GM18498 (cell line): ENCODE data around the gene CORO2B.

Source experiments
- ATAC-seq: cut with Tn5 transposase; IDR thresholded peaks from one replicate; pipeline ENCODE4 v1.9.1; 2021; ENCODE audit warnings: mild to moderate bottlenecking, moderate library complexity; ENCODE audit not compliant: unreplicated experiment

The CORO2B gene

DNA sequence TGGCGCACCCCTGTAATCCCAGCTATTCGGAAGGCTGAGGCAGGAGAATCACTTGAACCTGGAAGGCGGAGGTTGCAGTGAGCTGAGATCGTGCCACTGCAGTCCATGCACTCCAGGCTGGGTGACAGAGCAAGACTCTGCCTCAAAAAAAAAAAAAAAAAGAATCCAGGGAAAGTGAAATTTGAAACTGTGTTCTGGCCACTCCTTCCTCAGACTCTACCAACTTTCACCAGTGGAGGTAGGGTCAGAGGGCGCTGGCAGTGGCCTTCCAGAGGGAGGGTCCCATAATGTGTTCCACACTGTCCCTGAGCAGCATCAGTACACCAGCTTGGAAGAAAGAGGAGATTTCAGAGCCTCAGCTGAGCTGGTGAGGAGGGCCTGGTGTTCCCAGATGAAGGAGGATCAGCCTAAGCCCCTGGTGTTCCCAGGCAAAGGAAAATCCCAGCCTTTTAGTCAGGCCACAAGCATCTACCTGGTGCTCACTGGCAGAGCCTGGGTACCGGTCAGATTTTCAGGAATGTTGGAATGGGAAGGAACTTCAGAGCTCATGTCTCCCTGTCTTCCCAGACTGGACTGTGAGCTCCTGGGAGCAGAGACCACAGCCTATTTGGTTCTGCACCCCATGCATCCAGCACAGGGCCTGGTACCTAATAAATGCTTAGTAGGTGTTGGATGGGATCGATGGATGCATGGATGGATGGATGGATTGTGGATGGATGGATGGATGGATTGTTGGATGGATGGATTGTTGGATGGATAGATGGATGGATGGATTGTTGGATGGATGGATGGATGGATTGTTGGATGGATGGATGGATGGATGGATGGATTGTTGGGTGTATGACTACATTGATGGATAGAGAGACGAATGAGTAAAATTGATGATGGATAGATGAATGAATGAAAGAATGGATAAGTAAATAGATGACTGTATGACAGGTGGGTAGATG is 117.9 kb downstream of the CORO2B start:
- ATAC-seq, result no peak

DNA sequence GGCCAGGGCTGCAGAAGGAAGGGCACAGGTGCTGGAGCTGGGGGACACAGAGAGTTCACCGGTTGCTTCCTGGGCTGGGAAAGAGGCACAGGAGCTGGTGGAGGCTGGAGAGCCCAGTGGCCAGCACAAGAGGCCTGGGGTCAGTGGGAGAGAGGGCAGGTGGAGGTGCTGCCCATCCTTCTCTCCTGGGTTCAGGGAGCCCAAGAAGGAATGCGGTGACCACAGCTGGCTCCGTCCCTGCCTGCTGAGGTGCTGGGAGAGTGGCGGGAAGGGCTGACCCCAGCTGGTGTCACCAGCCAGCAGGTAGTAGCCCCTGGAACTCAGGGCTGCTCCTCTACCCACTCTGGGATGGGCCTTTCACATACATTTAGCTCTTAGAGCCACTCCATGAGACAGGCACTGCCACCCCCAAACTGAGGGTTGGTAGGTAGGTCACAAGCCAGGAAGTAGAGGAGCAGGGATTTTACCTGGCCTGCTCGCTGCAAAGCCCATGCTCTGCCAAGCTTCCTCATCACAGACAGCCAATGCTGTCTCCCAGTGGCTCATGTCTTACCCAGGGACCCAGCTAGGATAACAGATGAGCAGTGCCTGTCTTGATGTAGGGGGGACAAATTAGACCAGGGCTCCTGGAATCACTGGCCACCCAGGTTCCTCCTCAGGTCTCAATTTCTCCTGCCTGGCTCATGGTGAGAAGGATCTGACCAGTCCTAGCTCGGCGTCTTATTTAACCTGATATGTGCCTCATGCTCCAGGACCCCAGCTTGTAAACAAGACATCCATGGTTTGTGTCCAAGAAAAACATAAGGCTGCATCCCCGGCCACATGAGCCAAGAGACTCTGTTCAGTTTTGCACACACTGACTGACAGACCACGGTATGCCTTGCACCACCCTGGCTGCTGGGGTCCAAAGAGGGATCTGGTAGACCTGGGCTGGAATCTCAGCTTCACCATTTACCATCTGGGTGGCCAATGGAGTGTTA is 119.2 kb downstream of the CORO2B start:
- ATAC-seq, result no peak

DNA sequence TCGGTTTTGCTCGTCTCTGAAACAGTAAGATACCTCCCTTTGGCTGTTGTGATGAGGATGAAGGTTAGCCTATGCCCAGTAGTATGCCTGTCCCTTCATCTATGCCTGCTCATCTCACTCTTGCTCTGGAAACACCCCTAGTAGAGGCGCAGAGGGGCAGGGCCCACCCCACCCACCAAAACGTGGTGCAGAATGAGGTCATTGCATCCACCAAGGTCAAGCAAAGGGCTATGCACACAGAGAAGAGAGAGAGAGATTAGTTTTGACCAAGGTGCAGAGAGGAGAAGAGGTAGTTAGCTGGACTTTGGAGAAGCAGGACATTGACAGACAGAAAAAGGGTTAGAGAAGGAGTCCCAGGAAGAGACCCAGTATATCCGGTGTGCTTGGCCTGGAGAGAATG is 119.9 kb downstream of the CORO2B start:
- no peak for ATAC-seq

DNA sequence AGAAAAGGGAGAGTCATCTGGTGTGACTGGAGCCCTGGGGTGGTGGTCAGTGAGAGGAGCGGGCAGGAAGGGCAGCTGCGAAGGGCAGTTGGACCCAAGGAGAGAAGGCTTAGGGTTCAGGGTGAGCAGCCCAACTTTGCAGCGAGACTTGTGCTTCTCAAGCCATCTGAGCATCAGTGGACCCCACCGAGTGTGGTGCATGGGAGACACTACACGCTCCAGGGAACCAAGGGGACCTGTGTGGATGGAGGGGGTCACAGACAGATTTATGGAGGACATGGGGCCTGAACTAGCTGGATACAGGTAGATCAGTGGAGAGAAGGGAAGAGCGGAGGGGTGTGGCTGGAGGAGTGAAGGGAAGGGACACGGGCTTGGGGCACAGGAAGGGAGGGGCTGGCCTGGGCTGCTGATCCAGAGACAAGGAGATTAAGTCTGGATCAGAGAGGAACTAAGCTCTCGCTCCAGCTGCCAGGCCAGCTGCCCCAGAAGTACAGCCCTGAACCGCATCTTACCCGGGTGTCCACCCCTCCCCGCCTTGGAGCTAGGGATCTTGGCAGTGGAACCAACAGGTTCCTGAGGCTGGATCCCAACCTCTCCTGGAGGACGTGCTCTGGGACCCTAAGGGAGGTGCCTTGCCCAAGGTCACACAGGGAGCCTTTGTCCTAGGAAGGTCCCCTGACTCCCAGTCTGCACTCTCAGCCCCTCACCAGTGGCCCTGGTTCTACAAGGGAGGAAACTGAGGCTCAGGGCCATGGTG is 120.5 kb downstream of the CORO2B start:
- no peak for ATAC-seq

DNA sequence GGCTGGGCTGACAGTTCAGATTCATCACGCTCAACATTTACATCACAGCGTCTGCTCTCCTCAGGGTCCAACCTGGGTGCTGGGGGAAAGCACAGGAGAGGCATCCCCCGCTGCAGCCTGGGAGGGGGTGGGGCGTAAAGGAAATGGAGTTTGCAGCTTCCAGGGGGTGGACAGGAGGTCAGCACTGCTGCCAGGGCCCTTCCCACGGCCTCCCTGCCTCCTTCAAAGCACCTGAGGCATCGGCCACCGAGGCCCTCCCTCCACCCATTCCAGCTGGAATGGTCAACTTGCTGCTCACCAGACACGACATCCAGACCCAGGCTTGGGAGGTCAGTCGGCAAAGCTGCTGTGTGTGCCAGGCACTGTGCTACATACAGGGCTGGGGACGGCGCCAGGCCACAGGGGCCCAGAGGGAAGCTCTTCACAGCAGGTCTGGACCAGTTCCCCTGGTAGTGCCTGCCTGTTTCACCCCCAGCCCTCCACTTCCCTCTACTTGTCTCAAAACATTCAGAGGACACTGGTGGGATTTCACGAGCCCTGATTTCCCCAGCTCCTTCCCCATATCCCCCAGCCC is 121.2 kb downstream of the CORO2B start:
- ATAC-seq, result no peak

DNA sequence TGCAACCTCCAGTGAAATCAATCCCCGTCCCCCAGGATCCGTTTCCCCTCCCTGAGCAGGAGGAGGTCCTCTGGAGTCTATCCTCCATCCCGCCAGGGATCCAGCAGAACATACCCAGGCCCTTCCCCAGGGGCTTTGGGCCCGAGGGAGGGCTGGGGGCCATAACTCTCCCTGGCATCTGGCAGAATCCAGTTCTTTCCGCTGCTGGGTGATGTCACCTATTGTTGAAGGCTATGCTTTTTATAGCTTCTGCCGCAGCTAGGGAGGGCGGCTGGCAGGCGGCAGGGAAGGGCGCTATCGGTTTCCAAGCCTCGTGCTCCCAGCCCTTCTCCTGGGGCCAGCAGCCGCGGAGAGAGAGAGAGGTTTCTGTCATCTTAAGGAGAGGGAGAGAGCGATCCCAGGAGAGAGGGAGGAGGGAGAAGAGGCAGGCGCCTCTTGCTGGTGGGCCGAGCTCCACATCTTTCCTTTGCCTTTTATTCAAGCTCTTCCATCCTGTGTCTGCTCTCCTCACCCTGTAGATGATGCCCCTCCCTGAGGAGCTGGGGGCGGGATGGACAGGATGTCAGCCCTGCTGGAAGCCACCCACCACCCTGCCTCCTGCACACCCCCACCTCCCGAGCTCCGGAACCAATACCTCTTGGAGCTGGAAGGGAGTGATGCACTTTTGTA is 121.8 kb downstream of the CORO2B start:
- no peak for ATAC-seq

DNA sequence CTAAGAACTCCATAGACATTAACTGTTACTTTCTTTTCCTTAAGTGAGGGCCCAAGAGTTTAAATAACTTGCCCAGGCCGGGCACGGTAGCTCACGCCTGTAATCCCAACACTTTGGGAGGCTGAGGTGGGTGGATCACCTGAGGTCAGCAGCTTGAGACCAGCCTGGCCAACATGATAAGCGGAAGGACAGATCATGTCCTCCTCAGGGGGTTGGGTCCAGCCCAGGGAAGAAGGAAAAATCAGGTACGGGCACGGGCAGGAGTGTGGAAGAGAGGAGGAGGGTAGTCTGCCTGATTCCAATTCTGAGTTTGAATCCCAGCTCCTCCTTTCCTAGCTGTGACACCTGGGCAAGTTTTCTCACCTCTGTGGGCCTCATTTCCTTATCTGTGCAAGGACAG is 123.1 kb downstream of the CORO2B start:
- ATAC-seq, result no peak

DNA sequence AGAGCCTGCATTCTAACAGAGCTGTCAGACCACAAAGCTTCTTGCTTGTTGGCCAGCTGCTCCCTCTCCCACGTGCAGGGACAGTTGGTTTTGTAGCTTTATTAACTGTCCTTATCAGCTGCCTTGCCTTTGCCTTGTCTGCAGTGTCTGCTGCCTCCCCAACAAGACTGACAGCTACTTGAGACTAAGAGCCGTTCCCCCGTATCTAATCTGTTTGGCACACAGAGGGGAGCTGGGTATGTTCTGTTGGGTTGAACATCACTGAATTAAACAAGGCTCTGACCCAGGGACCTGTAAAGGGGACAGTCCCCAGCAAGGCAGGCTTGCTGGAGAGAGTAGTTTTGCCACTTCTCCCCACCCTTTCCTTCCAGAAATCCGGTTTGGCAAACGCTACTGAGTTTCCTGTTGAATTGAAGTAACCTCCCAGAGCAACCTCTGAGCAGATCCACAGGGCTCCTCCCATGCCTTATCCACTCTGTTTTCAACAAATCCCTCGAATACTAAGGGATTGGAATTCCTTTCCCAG is 125.8 kb downstream of the CORO2B start:
- ATAC-seq, result no peak

DNA sequence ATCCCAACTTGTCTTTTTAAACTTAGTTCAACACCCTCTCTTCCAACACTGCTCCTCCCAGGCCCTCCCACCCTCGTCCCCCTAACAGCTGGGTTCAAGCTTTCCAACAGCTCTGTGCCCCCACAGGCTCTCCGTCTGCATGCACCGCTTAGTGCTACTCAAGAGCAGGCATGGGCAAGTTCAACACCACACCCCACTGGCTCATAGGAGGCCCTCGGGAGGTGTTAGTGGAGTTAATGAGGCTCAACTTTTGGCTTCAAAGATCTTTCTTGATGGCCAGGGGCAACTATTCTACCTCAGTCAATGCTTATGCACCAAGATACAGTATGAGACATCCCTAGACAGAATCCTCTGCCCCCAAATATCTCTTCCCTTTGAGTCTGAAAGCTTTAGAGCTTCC is 127.5 kb downstream of the CORO2B start:
- ATAC-seq, result no peak

DNA sequence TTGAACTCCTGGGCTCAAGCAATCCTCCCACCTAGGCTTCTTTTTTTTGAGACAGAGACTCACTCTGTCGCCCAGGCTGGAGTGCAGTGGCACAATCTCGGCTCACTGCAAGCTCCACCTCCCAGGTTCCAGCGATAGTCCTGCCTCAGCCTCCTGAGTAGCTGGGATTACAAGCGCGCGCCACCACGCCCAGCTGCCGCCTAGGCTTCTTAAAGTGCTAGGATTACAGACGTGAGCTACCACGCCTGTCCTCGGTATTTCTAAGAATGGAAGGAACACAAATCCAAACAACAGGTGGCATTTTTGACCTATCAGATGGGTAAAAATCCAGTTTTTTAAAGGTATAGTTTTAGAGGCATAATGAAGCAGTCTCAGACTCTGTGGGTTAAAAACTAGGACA is 128.1 kb downstream of the CORO2B start:
- ATAC-seq, result no peak

DNA sequence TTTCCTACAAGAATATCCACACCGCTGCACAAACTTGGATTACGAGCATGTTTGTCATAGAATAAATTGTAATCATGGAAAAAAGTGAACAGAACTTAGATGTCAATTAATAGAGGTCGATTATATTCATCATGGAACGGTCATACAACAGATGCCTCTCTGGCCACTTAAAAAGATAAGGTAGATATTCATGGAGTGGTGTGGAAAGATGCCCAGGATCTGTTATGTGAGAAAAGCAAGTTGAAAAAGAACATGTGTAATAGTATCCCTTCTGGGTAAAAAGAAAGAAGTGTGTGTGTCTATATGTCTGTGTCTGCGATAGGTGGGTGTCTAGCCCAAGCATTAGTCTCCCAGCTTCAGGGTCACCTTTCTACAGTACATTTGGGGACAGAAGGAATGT is 128.6 kb downstream of the CORO2B start:
- ATAC-seq, result no peak

DNA sequence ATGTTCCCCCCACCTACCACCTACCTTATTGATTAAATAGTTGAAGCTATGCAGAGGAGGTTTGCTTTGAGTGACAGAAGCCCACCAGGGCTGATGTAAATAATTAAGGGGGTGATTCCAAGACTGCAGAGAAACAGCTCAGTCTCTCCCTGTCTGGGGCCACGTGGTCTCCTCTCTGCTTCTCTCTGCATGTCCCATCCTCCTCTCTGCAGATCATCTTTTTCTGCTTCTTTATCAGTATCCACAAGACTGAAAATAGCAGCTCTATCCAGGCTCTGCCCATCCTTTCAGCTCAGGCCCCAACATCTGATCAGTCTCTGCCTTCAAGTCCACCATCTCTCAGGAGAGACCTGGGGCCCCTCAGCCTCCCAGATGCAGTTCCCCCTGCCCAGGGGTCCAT is 131.1 kb downstream of the CORO2B start:
- ATAC-seq, result no peak

DNA sequence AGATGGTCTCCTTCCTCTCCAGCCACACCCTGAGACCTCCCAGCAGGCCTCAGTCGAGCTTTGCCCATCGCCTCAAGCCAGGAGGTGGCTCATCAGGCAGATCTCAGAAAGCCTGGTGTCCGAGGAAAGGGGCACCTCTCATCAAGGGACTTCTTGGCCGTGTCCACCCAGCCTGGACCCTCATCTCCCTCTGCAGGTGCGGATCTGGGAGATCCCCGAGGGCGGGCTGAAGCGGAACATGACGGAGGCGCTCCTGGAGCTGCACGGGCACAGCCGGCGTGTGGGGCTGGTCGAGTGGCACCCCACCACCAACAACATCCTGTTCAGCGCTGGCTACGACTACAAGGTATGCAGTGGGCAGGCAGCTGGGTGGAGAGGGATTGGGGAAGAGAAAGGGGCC is 131.7 kb downstream of the CORO2B start:
- ATAC-seq, result no peak

DNA sequence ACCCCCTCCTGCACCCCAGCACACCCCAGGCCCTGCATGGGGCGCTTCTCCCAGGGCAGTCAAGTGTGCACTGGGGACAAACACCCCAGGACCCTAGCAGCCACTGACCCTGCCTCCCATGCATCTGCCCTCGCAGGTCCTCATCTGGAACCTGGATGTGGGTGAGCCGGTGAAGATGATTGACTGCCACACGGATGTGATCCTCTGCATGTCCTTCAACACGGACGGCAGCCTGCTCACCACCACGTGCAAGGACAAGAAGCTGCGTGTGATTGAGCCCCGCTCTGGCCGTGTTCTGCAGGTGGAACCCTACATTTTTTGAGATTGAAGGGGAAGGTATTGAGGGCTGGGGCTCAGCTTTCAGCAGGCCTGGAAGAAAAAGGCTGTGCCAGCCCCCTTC is 132.6 kb downstream of the CORO2B start:
- ATAC-seq, result no peak

DNA sequence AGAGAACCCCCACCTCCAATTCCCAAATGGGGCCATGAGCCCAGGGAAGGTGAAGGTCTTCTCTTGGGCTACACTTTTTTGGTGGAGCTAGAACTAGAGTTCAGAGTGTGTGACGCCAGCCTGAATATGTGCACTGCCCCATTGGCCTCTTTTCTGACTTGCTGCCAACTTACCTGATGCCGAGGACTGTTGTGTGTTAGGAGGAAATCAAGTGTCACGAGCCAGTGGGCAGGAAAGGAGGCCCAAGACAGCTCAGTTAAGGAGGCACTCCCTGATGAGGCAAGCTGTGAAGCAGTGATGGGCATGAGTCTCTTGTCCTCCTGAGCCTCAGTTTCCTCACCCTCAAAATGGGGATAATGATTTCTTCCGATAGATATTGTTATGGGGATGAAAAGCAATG is 134.1 kb downstream of the CORO2B start:
- ATAC-seq, result no peak

DNA sequence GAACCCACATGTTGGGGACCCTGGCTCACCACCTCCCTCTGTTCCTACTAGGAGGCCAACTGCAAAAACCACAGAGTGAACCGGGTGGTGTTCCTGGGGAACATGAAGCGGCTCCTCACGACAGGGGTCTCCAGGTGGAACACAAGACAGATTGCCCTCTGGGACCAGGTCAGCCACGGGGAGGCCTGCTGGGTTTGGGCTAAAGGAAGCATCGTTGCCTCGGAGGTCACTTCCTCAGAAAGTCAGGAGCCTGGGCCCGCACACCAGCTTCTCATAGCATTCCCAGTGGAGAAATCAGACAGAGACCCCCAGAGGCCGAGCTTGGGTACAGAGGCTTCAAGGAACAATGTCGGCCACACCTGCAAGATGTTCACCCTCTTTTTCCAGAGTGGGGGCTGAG is 135.1 kb downstream of the CORO2B start:
- ATAC-seq, result no peak

DNA sequence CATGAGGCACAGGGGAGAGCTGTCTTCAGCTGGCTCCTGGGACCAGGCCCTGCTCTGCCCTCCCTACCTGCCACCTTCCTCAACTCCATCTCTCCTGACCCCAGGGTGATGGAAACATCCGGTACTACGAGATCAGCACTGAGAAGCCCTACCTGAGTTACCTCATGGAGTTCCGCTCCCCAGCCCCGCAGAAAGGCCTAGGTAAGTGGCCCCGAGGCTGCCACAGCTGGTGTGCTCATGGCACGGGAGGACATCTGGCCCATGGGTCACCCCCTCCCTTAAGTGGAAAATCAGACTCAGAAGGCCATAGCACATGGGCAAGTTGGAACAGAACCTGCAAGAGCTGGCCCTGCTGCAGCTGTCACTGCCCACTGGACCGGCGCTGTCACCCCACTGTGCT is 136.3 kb downstream of the CORO2B start:
- no peak for ATAC-seq

DNA sequence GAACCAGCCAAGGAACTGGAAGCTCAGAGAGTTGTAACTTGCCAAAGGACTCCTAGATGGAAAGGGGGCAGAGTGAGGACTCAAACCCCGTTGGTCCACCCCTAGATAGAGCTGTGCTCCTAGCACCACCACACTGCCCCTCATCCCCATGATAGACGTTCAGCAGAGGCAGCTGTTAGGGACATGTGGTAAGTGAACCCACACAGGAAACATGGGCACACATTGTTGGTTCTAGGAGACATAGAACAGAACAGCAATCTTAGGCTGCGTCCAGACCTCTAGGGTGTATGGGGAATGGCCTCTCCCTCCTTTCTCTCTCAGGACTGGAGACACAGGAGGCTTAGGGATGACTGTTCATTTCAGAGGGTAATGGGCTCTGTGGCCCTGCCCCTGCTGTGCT is 139.2 kb downstream of the CORO2B start:
- ATAC-seq, result no peak

DNA sequence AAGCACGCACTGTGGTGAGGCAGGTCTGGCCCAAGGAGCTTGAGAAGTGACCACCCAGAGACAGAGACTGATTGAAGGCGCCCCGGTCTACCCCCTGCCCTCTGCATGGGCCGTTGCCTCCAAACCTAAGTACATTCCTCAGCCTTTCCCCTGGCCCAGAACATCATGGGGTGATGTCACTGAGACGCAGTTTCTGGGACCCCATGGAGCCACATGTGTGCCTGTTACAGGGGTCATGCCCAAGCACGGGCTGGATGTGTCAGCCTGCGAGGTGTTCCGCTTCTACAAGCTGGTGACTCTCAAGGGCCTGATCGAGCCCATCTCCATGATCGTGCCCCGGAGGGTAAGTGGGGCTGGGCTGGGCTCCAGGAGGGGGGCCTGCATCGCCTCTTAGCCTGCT is 139.7 kb downstream of the CORO2B start:
- no peak for ATAC-seq

DNA sequence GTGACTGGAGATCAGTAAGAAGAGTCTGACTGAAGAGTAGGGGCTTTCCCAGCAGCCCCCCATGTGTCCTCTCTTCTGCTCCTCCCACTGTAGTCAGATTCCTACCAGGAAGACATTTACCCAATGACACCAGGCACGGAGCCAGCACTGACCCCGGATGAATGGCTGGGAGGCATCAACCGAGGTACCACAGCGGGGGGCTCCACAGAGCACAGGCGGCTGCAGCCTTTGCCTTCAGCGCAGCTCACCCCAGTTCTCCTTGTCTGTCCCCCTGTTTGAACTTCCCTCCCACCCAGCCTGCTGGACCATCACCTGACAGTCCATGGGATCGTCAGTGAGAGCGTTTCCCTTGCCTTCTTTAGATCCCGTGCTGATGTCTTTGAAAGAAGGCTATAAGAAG is 140.3 kb downstream of the CORO2B start:
- no peak for ATAC-seq
